Stimulated activated CD4-positive, alpha-beta T cell treated with anti-CD3 and anti-CD28 coated beads, Interleukin-12 subunit alpha, Interleukin-12 subunit beta, amount 100 ng/mL, for 24 hours (primary cell): ENCODE measurements around the gene PDE4C.

Source experiments
- DNase-seq, 2 experiments: peaks; one replicate each; pipeline ENCODE4 v3.0.0-alpha.2; 2020; ENCODE audit warnings: low read depth in 2 of 2

The PDE4C gene

GRCh38 chr19:18254546-18255503 is 28.6 kb upstream of the PDE4C start:
- DNase-seq, result no peak

DNA sequence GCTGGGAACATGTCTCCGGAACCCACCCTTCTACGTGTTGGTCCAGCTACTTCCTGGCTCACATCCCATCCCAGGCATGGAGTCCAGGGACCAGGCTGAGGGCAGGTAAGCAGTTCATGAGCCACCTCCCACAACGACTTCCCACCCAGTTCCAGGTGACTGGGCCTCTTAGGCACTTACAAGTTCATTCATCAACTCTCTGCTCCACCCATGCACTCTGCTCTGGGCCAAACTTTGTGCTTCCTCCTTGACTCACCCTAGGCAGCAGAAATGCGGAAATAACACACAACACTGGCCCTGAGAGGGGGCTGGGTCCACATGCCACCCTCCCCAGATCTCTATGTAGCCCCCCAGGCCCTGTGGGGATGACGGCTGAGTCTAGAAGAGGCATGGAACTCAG is 27.5 kb upstream of the PDE4C start:
- no peak for DNase-seq

DNA sequence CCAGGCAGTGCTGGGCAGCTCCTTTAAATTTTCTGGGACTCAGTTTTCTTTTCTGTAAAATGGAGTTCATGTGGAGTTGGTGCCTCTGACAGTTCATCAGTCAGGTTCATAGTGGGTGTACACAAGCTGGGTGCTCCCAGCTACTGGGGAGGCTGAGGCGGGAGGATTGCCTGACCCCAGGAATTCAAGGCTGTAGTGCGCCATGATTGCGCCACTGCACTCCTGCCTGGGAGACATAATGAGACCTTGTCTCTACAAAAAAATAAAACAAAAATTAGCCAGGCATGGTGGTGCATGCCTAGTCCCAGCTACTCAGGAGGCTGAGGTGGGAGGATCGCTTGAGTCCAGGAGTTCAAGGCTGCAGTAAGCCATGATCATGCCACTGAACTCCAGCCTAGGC is 26.9 kb upstream of the PDE4C start:
- no peak for DNase-seq

DNA sequence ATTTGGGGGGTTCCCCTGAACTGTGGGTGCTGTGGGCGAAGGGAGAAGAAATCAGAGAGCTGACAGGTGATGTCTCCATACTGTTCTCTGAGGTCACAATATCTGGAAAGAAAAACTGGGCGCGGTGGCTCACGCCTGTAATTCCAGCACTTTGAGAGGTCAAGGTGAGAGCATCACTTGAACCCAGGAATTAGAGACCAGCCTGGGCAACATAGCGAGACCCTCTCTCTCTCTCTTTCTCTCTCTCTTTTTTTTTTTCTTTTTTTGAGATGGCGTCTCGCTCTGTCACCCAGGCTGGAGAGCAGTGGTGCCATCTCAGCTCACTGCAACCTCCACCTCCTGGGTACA is 26.1 kb upstream of the PDE4C start:
- no peak for DNase-seq

- peak; percentile 52 to 78 for DNase-seq
These were observed 25.5 kb upstream of the PDE4C start for GRCh38 chr19:18251587-18252369.

GRCh38 chr19:18249834-18250233 is 23.6 kb upstream of the PDE4C start:
- DNase-seq, result no peak

DNA sequence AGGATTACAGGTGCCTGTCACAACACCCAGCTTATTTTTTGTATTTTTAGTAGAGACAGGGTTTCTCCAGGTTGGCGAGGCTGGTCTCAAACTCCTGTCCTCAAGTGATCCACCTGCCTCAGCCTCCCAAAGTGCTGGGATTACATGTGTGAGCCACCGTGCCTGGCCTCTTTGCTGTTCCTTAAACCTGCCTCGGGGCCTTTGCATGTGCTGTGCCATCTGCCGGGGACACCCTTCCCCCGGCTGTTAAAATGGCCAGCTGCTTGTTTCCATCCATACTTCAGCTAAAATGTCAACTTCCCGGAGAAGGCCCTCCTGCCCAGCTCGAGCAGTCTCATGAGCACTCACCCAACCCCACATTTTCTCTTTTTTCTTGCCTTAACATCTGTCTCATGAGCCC is 19.1 kb upstream of the PDE4C start:
- DNase-seq, result no peak

- no peak for DNase-seq
These were observed 13.1 kb upstream of the PDE4C start for GRCh38 chr19:18239303-18239702.

DNA sequence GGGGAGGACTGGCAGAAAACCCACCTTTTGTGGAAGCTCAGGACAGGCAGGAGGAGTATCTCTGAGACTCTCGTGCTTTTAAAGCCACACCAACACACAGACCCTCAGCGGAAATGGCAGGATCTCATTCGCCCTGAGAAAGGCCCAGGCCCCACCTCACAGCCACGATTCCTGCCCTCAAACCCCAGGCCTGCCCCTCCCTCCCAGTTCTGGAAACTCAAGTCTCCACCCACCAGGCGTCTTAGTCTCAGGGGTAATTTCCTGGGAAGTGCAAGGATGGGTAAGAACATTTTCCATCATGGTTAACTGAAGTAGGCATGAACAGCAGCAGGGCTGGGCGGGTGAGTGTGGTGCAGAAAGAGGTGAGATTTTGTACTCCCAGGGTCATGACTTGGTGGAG is 8.0 kb upstream of the PDE4C start:
- no peak for DNase-seq

DNA sequence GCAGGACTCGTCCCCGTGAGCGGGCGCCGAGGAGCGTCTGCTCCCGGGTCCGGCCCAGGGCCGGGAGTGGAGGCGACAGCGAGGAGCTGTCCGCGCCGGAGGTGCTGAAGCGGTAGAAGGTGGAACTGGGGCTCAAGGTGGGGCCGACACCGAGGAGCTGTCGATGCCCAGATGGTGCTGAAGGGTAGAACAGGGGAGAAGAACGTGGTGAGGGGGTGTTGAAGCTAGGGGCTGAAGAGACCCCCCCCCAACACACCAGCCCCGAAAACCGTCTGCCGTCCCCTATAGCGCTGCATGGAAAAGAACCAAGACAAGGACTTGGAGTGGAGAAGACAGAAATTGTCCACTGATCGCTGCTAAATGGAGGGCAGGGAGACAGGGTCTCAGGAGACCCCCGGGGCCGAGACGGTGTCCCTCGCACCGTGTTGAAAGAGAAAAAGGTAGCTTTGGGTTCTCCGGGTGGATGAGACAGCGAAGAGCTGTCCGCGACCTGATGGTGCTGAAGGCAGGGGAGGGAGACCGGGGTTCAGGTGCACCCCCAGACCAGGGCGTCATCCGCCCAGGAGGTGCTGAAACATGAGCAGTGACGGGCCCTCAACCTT is 7.1 kb upstream of the PDE4C start:
- DNase-seq, result peak in 1 of 2 experiments; percentile 32

- no peak for DNase-seq
These were observed 6.4 kb upstream of the PDE4C start for GRCh38 chr19:18232540-18233223.

DNA sequence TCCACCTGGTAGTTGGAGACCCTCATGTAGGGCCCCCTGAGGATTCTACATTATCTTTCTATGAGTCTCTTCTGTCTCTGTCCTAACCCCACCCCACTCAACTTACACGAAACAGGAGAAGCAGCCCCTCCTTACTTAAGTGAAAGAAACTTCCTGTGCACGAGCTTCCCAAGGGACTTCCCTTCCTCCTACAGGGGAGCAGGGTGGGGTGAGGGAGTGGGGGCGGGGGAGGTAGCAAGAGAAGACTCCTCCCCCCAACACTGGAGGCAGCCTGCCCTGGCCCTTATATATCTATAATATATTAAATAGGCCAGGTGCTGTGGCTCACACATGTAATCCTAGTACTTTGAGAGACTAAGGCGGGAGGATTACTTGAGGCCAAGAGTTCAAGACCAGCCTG is 5.5 kb upstream of the PDE4C start:
- DNase-seq, result no peak

- DNase-seq, result no peak
These were observed 4.9 kb upstream of the PDE4C start for GRCh38 chr19:18230941-18231734.

- no peak for DNase-seq
These were observed 3.7 kb upstream of the PDE4C start for GRCh38 chr19:18229915-18230314.

DNA sequence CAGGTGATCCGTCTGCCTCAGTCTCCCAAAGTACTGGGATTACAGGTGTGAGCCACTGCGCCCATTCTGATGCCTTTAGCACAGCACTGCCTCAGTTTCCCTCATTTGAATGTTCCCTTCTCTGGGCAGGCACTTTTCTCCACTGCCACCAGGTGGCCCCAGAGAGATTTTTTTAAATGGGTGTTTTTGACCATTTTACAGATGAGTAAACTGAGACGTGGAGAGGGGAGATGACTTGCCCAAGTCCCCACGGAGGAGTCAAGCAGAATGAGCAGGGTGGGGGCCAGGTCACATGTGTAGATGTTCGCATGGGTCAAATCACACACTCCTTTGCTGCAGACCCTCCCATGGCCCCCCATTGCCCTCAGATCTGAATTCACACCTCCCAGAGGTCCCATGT is 3.2 kb upstream of the PDE4C start:
- no peak for DNase-seq

DNA sequence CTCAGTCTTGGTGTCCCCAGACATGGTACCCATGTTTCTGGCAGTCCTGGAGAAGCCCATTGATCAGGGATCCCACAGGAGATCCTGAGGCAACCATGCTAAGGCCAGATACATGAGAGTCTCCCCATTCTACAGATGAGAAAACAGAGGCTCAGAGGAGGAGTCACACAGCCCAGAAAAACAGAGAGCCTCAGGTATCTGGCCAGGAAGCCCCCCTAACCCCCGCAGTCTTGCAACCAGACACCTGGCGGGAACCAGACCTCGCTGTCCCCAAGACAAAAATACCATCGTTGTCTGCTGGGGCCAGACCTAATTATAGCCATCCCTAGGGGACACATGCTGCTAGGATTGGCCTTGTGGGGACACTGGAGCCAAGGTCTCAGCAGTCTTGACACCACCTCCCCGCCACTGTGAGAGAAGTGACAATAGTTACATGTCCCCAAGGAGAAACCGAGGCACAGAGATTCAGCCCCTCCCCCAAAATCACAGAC is 1.6 kb upstream of the PDE4C start:
- no peak for DNase-seq

- no peak for DNase-seq
These were observed 930 bp upstream of the PDE4C start for GRCh38 chr19:18226956-18227780.

DNA sequence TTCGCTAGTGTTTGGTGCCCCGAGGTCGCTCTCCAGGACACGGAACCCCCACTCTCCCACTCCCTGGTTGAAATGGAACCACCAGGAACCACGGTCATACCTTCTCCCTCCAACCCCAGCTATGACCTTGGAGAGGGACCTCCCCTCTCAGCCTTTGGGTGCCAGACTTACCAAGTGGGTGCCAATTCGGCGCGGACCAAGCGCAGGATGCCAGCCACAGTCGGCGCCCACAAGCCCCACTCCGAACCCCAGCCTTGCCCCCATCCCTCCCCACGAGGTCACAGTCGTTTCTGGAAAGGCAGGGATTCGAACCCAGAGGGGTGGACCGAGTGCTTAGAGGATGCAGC is 910 bp downstream of the PDE4C start:
- DNase-seq, result no peak

- DNase-seq, result peak; percentile 86 to 94
These were observed 1.5 kb downstream of the PDE4C start for GRCh38 chr19:18224525-18225354.
